Astrocyte (in vitro differentiated cells and primary cell): Measurements from ENCODE around the gene KLK7.

Experiments used
- CTCF ChIP-seq: IDR thresholded peaks from 2 replicates; pipeline ENCODE4 v1.5.1; 2011; ENCODE audit warnings: low read depth, mild to moderate bottlenecking, inconsistent platforms, low read length, moderate library complexity; ENCODE audit not compliant: insufficient read depth
- EZH2 ChIP-seq: IDR thresholded peaks from 2 replicates; pipeline ENCODE4 v1.6.1; 2012; ENCODE audit warnings: mild to moderate bottlenecking, low read length, inconsistent platforms; ENCODE audit not compliant: insufficient read depth

GRCh38 chr19:50981587-50982146 lies 2.0 kb downstream of the KLK7 start:
- no peak for TF ChIP-seq CTCF
- TF ChIP-seq EZH2, result no peak
